Spleen (tissue), 7 donors: ENCODE data around the gene FES.

ENCODE experiments used
- POLR2A ChIP-seq, 3 donors: fragments of 450-650 bp; IDR thresholded peaks; one replicate each; pipeline ENCODE4 v1.5.1; 2017; ENCODE audit warnings: antibody characterized with exemption in 3 of 3, mild to moderate bottlenecking in 1 of 3
- POLR2AphosphoS5 ChIP-seq, 3 donors: sonication (generic); formaldehyde crosslinking; IDR thresholded peaks; one replicate each; pipeline ENCODE4 v1.5.1; 2017; ENCODE audit warnings: antibody characterized with exemption in 3 of 3
- TF ChIP-seq, protein P1 (sequence below), 11 experiments: fragments of 200-600 bp in 7 of 11; fragments of 450-650 bp in 4 of 11; sonication (generic) in 4 of 11; IDR thresholded peaks in 8 of 11; conservative IDR thresholded peaks in 3 of 11; 1 replicate in 7 of 11; 2 replicates in 4 of 11; pipeline versions ENCODE4 v1.4.0 to v1.8.0; 2016 to 2021; ENCODE audit warnings: antibody characterized with exemption in 11 of 11, inconsistent platforms in 4 of 11, mild to moderate bottlenecking in 1 of 11
- donor health status: DM: no; HTN: no; CAD: no; lungs with moderate emphysema.
- donor health status: DM: no; HTN: no; CAD: no.
- donor health status: DM: no; HTN: no; CAD: no.

DNA sequence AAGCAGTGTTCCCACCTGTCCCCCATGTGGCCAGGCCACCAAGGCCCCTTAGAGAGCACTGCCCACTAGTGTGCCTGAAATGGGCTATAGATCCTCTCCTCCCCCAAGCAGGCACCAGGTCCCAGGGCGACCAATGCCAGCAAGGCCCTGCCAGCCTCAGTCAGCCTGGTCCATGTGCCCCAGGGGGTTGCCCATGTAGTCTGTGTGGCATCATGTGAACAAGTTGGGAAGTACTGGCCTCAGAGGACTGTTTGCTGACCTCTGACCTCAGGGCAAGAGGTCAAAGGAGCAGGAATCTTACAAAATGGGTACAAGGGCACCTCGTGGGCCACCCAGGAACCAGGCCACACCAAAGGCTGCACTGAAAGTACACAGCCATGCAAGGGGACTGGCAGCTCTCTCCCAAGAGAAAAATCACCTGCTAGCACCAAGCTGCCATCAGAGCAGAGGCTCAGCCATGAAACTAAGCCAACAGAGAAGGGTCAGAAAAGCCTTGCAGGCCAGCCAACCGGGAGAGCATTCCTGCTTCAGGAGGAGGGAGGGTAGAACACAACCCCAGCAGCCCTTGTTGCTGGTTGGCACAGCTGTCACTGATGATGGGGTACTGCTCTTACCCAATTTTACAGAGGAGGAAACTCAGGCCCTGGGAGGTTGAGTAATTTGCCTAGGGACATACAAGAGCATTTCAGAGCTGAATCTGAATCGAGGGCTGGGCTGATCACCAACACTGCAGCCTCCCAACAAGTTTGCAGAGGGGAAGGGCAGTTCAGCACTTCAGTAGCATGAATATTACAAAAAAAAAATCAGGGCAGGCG, 21.1 kb upstream of the FES start:
- TF ChIP-seq, protein P1, sequence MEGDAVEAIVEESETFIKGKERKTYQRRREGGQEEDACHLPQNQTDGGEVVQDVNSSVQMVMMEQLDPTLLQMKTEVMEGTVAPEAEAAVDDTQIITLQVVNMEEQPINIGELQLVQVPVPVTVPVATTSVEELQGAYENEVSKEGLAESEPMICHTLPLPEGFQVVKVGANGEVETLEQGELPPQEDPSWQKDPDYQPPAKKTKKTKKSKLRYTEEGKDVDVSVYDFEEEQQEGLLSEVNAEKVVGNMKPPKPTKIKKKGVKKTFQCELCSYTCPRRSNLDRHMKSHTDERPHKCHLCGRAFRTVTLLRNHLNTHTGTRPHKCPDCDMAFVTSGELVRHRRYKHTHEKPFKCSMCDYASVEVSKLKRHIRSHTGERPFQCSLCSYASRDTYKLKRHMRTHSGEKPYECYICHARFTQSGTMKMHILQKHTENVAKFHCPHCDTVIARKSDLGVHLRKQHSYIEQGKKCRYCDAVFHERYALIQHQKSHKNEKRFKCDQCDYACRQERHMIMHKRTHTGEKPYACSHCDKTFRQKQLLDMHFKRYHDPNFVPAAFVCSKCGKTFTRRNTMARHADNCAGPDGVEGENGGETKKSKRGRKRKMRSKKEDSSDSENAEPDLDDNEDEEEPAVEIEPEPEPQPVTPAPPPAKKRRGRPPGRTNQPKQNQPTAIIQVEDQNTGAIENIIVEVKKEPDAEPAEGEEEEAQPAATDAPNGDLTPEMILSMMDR (IDR thresholded peaks at IDR 0.05 in 8 of 11, conservative IDR thresholded peaks at IDR 0.05 in 3 of 11): no peak
- TF ChIP-seq POLR2A (IDR thresholded peaks at IDR 0.05) (no peak), POLR2AphosphoS5 (IDR thresholded peaks at IDR 0.05) (peak in 1 of 3 donors; percentile 31)
